ENCODE results near the gene SORCS3. TPM values are rescaled to one million over a fixed set of nuclear protein-coding genes. Genes with fewer than 3 reads are reported as not detected.
A peak's percentile ranks its signal among the peaks of the same experiment; 100 is the strongest.

SORCS3 gene
- total RNA-seq, 1 experiment from 2014 or later: 0.94 TPM

DNA sequence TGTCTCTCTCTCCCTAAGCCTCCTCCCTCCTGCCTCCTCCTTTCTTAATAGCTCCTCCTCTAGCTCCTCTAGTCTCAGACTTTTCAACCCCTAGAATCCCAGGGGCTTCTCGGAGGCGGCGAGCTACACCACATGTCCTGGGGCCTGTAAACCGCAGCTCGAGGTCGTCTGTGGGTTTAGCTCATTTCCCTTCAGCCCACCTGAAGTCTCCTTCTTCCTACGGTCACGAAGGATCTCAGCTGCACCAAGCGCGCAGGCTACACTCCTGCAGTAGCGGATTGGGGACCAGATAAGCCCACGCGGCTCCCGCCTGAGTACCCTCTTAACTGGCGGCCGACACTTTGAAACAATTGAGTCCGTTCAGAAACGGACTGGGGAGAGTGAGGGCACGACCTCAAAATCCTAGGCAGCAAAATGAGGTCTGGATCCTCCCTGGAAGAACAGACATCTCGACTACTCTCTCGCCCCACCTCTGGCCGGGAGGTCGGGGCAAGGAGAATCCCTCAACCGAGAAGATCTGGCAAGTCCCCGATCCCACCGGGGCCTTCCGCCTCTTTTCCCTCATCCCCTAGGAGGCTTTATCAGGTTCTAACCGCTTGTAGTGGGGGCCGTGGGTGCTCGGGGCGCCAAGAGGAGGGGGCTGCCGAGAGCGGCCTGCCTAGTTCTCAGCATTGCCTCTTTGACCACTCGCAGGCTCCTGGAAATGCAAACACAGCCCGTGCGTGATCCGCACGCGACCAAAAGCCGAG is 1.3 kb upstream of the SORCS3 start:
- H3K4me3 Mint-ChIP-seq: peak overlapping the region; percentile 76
- peaks cover 15% of the 10 kb centered on the region for H3K4me1 Mint-ChIP-seq
- DNase-seq (ENCODE audit: low spot score): peak; percentile 26
- no peaks in the 10 kb centered on the region for H3K9me3 Mint-ChIP-seq
- ChIA-PET CTCF (interaction anchor here (0.6 to 2.5 kb wide), 28 partner anchors 12 to 385 kb away, joined by 3 to 22 read pairs (median 4); partner anchors contain the start of gene CFAP58), POLR2A (no interaction called here)
- TF ChIP-seq SMAD3 (CRISPR knock-in tag; IDR thresholded peaks at IDR 0.05; ENCODE audit: borderline replicate concordance) (no peak), HMGA2 (CRISPR knock-in tag; IDR thresholded peaks at IDR 0.05) (no peak), MYBL2 (CRISPR knock-in tag; IDR thresholded peaks at IDR 0.05) (0 out of 2 replicates have a peak, but pooled peaks have one; percentile 9), ZNF232 (CRISPR knock-in tag; IDR thresholded peaks at IDR 0.05) (no peak), EMX1 (CRISPR knock-in tag; IDR thresholded peaks at IDR 0.05) (no peak), FOXP1 (CRISPR knock-in tag; IDR thresholded peaks at IDR 0.05; ENCODE audit: borderline replicate concordance) (0 out of 2 replicates have a peak, but pooled peaks have one; percentile 41), NFATC4 (CRISPR knock-in tag; IDR thresholded peaks at IDR 0.05) (no peak), OVOL2 (CRISPR knock-in tag; IDR thresholded peaks at IDR 0.05; ENCODE audit: borderline replicate concordance) (no peak), ZNF263 (CRISPR knock-in tag; IDR thresholded peaks at IDR 0.05; ENCODE audit: low read depth) (peak; percentile 73; the same call in 1 of the 2 replicates), TP53 (CRISPR knock-in tag; IDR thresholded peaks at IDR 0.05) (no peak), SMAD4 (CRISPR knock-in tag; IDR thresholded peaks at IDR 0.05) (no peak), NR3C1 (CRISPR knock-in tag; conservative IDR thresholded peaks at IDR 0.05; ENCODE audit: low read depth) (no peak), RELA (CRISPR knock-in tag; IDR thresholded peaks at IDR 0.05; ENCODE audit: borderline replicate concordance) (no peak)
- TF ChIP-seq, protein P1, sequence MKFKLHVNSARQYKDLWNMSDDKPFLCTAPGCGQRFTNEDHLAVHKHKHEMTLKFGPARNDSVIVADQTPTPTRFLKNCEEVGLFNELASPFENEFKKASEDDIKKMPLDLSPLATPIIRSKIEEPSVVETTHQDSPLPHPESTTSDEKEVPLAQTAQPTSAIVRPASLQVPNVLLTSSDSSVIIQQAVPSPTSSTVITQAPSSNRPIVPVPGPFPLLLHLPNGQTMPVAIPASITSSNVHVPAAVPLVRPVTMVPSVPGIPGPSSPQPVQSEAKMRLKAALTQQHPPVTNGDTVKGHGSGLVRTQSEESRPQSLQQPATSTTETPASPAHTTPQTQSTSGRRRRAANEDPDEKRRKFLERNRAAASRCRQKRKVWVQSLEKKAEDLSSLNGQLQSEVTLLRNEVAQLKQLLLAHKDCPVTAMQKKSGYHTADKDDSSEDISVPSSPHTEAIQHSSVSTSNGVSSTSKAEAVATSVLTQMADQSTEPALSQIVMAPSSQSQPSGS (CRISPR knock-in tag; IDR thresholded peaks at IDR 0.05; ENCODE audit: borderline replicate concordance, low read depth): no peak
- TF ChIP-seq, protein P2, sequence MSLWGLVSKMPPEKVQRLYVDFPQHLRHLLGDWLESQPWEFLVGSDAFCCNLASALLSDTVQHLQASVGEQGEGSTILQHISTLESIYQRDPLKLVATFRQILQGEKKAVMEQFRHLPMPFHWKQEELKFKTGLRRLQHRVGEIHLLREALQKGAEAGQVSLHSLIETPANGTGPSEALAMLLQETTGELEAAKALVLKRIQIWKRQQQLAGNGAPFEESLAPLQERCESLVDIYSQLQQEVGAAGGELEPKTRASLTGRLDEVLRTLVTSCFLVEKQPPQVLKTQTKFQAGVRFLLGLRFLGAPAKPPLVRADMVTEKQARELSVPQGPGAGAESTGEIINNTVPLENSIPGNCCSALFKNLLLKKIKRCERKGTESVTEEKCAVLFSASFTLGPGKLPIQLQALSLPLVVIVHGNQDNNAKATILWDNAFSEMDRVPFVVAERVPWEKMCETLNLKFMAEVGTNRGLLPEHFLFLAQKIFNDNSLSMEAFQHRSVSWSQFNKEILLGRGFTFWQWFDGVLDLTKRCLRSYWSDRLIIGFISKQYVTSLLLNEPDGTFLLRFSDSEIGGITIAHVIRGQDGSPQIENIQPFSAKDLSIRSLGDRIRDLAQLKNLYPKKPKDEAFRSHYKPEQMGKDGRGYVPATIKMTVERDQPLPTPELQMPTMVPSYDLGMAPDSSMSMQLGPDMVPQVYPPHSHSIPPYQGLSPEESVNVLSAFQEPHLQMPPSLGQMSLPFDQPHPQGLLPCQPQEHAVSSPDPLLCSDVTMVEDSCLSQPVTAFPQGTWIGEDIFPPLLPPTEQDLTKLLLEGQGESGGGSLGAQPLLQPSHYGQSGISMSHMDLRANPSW (CRISPR knock-in tag; conservative IDR thresholded peaks at IDR 0.05; ENCODE audit: low read depth): no peak
- TF ChIP-seq, protein P3, sequence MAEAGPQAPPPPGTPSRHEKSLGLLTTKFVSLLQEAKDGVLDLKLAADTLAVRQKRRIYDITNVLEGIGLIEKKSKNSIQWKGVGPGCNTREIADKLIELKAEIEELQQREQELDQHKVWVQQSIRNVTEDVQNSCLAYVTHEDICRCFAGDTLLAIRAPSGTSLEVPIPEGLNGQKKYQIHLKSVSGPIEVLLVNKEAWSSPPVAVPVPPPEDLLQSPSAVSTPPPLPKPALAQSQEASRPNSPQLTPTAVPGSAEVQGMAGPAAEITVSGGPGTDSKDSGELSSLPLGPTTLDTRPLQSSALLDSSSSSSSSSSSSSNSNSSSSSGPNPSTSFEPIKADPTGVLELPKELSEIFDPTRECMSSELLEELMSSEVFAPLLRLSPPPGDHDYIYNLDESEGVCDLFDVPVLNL (CRISPR knock-in tag; IDR thresholded peaks at IDR 0.05; ENCODE audit: borderline replicate concordance, low read depth): no peak
- TF ChIP-seq, protein P4, sequence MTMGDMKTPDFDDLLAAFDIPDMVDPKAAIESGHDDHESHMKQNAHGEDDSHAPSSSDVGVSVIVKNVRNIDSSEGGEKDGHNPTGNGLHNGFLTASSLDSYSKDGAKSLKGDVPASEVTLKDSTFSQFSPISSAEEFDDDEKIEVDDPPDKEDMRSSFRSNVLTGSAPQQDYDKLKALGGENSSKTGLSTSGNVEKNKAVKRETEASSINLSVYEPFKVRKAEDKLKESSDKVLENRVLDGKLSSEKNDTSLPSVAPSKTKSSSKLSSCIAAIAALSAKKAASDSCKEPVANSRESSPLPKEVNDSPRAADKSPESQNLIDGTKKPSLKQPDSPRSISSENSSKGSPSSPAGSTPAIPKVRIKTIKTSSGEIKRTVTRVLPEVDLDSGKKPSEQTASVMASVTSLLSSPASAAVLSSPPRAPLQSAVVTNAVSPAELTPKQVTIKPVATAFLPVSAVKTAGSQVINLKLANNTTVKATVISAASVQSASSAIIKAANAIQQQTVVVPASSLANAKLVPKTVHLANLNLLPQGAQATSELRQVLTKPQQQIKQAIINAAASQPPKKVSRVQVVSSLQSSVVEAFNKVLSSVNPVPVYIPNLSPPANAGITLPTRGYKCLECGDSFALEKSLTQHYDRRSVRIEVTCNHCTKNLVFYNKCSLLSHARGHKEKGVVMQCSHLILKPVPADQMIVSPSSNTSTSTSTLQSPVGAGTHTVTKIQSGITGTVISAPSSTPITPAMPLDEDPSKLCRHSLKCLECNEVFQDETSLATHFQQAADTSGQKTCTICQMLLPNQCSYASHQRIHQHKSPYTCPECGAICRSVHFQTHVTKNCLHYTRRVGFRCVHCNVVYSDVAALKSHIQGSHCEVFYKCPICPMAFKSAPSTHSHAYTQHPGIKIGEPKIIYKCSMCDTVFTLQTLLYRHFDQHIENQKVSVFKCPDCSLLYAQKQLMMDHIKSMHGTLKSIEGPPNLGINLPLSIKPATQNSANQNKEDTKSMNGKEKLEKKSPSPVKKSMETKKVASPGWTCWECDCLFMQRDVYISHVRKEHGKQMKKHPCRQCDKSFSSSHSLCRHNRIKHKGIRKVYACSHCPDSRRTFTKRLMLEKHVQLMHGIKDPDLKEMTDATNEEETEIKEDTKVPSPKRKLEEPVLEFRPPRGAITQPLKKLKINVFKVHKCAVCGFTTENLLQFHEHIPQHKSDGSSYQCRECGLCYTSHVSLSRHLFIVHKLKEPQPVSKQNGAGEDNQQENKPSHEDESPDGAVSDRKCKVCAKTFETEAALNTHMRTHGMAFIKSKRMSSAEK (CRISPR knock-in tag; IDR thresholded peaks at IDR 0.05; ENCODE audit: borderline replicate concordance): no peak
- TF ChIP-seq, protein P5, sequence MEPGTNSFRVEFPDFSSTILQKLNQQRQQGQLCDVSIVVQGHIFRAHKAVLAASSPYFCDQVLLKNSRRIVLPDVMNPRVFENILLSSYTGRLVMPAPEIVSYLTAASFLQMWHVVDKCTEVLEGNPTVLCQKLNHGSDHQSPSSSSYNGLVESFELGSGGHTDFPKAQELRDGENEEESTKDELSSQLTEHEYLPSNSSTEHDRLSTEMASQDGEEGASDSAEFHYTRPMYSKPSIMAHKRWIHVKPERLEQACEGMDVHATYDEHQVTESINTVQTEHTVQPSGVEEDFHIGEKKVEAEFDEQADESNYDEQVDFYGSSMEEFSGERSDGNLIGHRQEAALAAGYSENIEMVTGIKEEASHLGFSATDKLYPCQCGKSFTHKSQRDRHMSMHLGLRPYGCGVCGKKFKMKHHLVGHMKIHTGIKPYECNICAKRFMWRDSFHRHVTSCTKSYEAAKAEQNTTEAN (CRISPR knock-in tag; IDR thresholded peaks at IDR 0.05): 0 out of 2 replicates have a peak, but pooled peaks have one; percentile 27
- TF ChIP-seq, protein P6, sequence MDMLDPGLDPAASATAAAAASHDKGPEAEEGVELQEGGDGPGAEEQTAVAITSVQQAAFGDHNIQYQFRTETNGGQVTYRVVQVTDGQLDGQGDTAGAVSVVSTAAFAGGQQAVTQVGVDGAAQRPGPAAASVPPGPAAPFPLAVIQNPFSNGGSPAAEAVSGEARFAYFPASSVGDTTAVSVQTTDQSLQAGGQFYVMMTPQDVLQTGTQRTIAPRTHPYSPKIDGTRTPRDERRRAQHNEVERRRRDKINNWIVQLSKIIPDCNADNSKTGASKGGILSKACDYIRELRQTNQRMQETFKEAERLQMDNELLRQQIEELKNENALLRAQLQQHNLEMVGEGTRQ (CRISPR knock-in tag; IDR thresholded peaks at IDR 0.05): no peak
- TF ChIP-seq, protein P7, sequence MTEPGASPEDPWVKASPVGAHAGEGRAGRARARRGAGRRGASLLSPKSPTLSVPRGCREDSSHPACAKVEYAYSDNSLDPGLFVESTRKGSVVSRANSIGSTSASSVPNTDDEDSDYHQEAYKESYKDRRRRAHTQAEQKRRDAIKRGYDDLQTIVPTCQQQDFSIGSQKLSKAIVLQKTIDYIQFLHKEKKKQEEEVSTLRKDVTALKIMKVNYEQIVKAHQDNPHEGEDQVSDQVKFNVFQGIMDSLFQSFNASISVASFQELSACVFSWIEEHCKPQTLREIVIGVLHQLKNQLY (CRISPR knock-in tag; IDR thresholded peaks at IDR 0.05): no peak
- TF ChIP-seq, protein P8, sequence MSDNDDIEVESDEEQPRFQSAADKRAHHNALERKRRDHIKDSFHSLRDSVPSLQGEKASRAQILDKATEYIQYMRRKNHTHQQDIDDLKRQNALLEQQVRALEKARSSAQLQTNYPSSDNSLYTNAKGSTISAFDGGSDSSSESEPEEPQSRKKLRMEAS (CRISPR knock-in tag; IDR thresholded peaks at IDR 0.05): peak; percentile 81
- no peak overlapping the region for H3K27ac Mint-ChIP-seq
- ATAC-seq: peak; percentile 65
- no peaks in the 10 kb centered on the region for H3K36me3 Mint-ChIP-seq
- peaks cover 79% of the 10 kb centered on the region for H3K27me3 Mint-ChIP-seq (ENCODE audit: low read depth)

Data from WTC11 (cell line).